ENCODE measurements around the gene ALDH2. TPM values are rescaled to one million over a fixed set of nuclear protein-coding genes. Genes with fewer than 3 reads are reported as not detected.

ALDH2 gene
- total and polyA plus RNA-seq, 9 of the 15 experiments (the other 6 are each of a cell fraction or from before 2014, with no cell fraction given) = 1.9 to 22.5 (median 12.2) TPM

DNA sequence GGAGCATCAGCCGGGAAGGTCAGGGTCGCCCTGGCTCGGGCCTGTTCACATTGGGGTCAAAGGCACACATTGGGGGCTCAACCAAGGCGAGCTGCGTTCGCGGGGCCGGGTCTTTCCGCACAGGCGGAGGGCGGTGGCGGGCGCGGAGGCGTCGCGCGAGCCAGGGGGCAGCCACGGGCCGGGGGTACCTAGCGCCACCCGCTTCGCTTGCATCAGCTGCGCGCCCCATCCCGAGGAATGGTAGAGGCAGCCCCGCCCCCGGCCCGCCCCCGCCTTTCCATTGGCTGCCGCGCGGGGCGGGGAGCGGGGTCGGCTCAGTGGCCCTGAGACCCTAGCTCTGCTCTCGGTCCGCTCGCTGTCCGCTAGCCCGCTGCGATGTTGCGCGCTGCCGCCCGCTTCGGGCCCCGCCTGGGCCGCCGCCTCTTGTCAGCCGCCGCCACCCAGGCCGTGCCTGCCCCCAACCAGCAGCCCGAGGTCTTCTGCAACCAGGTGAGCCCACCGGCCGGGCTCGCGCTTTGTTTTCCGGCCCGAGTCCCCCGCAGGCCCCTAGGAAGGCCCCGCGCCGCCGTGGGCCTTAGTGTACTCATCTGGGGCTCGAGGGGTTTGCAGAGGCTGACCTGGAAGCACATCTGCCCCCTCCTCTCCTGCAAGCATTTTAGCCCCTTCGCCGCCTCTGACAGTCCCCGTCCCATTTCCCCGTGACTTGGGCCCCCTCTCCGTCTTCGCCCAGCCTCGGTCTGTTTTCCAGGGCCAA lies at the start of gene ALDH2 (continued):
- TF ChIP-seq, protein P1, sequence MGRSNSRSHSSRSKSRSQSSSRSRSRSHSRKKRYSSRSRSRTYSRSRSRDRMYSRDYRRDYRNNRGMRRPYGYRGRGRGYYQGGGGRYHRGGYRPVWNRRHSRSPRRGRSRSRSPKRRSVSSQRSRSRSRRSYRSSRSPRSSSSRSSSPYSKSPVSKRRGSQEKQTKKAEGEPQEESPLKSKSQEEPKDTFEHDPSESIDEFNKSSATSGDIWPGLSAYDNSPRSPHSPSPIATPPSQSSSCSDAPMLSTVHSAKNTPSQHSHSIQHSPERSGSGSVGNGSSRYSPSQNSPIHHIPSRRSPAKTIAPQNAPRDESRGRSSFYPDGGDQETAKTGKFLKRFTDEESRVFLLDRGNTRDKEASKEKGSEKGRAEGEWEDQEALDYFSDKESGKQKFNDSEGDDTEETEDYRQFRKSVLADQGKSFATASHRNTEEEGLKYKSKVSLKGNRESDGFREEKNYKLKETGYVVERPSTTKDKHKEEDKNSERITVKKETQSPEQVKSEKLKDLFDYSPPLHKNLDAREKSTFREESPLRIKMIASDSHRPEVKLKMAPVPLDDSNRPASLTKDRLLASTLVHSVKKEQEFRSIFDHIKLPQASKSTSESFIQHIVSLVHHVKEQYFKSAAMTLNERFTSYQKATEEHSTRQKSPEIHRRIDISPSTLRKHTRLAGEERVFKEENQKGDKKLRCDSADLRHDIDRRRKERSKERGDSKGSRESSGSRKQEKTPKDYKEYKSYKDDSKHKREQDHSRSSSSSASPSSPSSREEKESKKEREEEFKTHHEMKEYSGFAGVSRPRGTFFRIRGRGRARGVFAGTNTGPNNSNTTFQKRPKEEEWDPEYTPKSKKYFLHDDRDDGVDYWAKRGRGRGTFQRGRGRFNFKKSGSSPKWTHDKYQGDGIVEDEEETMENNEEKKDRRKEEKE (IDR thresholded peaks at IDR 0.05; ENCODE audit: borderline replicate concordance in 1 of 2, control insufficient read depth in 1 of 2, low read depth in 2 of 2, low read length in 1 of 2) = no peak
- no peak for TF ChIP-seq ZZZ3 (IDR thresholded peaks at IDR 0.05)
- TF ChIP-seq TGIF2 (CRISPR knock-in tag; IDR thresholded peaks at IDR 0.05) = 0 out of 2 replicates have a peak, but pooled peaks have one; percentile 11
- TF ChIP-seq ZNF764 (CRISPR knock-in tag; IDR thresholded peaks at IDR 0.05; ENCODE audit: low read depth) = no peak
- TF ChIP-seq SRSF7 (optimal IDR thresholded peaks at IDR 0.05; ENCODE audit: low read depth, low read length) = no peak
- TF ChIP-seq ZBTB7A (IDR thresholded peaks at IDR 0.05; ENCODE audit: borderline replicate concordance, control insufficient read depth, low read depth, low read length) = peak; percentile 96; the same call in 1 of the 2 replicates
- no peak for TF ChIP-seq ZC3H8 (IDR thresholded peaks at IDR 0.05)
- no peak for TF ChIP-seq HMG20A (CRISPR knock-in tag; conservative IDR thresholded peaks at IDR 0.05)
- TF ChIP-seq ASH1L (IDR thresholded peaks at IDR 0.05; ENCODE audit: borderline replicate concordance, low read depth, partially characterized antibody) = no peak
- TF ChIP-seq ESRRA (IDR thresholded peaks at IDR 0.05; ENCODE audit: borderline replicate concordance, low read depth) = no peak; the same call in 1 of the 2 replicates
- TF ChIP-seq NFIC (IDR thresholded peaks at IDR 0.05) = no peak
- peak; percentile 30 for TF ChIP-seq TAF1 (IDR thresholded peaks at IDR 0.05; ENCODE audit: control insufficient read depth, extremely low read depth, insufficient read depth, low read length, severe bottlenecking)
- no peak for TF ChIP-seq ZNF3 (CRISPR knock-in tag; IDR thresholded peaks at IDR 0.05)
- TF ChIP-seq RB1 (IDR thresholded peaks at IDR 0.05; ENCODE audit: low read depth) = peak; percentile 51; the same call in 1 of the 2 replicates
- TF ChIP-seq, protein P2, sequence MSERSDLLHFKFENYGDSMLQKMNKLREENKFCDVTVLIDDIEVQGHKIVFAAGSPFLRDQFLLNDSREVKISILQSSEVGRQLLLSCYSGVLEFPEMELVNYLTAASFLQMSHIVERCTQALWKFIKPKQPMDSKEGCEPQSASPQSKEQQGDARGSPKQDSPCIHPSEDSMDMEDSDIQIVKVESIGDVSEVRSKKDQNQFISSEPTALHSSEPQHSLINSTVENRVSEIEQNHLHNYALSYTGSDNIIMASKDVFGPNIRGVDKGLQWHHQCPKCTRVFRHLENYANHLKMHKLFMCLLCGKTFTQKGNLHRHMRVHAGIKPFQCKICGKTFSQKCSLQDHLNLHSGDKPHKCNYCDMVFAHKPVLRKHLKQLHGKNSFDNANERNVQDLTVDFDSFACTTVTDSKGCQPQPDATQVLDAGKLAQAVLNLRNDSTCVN (CRISPR knock-in tag; IDR thresholded peaks at IDR 0.05) = no peak
- TF ChIP-seq ZNF146 (CRISPR knock-in tag; IDR thresholded peaks at IDR 0.05; ENCODE audit: unreplicated experiment) = no peak
- TF ChIP-seq, protein P3, sequence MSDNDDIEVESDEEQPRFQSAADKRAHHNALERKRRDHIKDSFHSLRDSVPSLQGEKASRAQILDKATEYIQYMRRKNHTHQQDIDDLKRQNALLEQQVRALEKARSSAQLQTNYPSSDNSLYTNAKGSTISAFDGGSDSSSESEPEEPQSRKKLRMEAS (CRISPR knock-in tag; IDR thresholded peaks at IDR 0.05) = peak; percentile 10; the same call in 1 of the 2 replicates
- no peak for TF ChIP-seq ELF1 (tag; IDR thresholded peaks at IDR 0.05)
- 0 out of 2 replicates have a peak, but pooled peaks have one; percentile 7 for TF ChIP-seq SMARCA5 (IDR thresholded peaks at IDR 0.05)
- no peak for TF ChIP-seq ZNF57 (CRISPR knock-in tag; IDR thresholded peaks at IDR 0.05)
- TF ChIP-seq L3MBTL2 (IDR thresholded peaks at IDR 0.05) = peak; percentile 85
- no peak for TF ChIP-seq TAF15 (IDR thresholded peaks at IDR 0.05; ENCODE audit: low read depth, low read length)
- TF ChIP-seq CREB1 (IDR thresholded peaks at IDR 0.05) = no peak
- TF ChIP-seq CREB1 (CRISPR knock-in tag; IDR thresholded peaks at IDR 0.05) = peak; percentile 41; the same call in 1 of the 2 replicates

All from K562 (cell line).